HG03060 (cell line): ENCODE measurements around the gene APP.

Experiments
- ATAC-seq: cut with Tn5 transposase; IDR thresholded peaks from one replicate; pipeline ENCODE4 v1.9.1; 2021; ENCODE audit warnings: low read depth, moderate number of reproducible peaks; ENCODE audit not compliant: unreplicated experiment

The APP gene

DNA sequence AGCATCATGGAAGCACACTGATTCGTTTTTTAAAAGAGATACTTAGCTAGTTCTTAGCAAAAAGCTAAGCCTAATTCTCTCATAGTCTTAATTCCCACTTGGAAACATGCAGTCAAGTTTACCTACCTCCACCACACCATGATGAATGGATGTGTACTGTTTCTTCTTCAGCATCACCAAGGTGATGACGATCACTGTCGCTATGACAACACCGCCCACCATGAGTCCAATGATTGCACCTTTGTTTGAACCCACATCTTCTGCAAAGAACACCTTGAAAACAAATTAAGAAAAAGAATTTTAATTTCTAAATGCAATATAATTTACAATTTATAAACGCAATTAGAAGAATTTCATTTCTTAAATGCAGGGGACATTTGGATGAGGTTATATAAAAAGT, 279.0 kb downstream of the APP start:
- ATAC-seq: no peak

DNA sequence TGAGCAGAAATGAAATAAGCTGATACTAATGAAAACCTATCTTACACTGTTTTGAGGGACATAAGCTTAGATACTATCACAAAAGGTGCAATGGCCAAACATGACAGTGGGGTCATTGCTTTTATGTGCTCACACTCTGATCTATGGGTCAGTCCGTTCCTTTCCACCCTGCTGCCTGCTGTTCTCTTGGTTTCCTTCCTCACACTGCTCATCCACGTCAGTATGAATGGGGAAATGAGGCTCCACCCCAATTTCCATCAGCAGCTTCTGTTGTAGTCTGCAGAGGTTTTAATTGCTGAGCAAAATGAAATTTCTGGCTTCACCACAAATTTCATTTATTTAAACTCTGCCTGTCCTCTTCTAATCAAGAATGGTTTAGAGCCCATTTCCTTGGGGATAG, 280.6 kb downstream of the APP start:
- ATAC-seq: no peak

DNA sequence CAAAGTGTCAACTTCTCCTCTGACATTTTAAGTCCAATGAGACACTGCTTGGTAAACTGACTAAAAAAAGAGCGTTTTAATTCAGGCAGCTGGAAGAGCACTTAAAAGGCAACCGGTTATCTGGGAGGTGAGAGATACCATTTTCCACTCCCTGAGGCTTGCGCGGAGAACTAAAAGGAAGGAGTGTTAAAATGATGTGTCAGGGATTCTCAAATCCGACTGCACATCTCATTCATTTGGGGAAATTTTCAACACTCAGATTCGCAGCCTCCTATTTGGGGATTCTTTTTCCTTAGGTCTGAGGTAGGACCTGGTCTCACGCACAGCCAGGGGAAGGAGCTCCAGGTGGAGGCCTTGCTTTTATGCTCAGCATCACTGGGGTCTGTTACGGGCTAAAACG, 281.9 kb downstream of the APP start:
- ATAC-seq: no peak

DNA sequence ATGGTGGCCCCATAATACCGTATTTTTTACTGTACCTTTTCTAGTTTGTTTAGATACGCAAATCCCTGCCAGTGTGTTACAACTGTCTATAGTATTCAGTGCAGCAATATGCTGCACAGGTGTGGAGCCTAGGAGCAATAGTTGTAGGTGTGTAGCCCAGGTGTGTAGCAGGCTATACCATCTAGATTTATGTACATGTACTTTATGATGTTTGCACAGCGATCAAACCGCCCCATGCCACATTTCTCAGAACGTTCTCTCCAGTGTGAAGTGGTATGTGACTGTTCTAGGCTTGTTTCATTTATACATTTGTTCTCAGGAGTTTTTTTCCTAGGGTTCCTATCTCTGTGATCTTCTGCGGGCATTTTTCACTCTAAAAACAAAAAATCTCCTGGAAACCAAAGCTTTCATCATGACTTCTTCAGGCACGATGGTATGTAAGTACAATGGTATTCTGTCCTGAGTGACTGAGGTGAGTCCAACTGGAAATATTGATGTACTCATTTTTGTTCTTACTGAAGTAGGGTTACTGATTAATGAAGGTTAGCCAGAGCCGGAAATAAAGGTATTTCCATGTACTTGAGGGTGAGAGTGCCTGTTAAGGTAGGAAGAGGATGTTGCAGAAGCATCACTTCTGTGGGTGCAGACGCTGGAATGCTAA, 282.8 kb downstream of the APP start:
- ATAC-seq: no peak

DNA sequence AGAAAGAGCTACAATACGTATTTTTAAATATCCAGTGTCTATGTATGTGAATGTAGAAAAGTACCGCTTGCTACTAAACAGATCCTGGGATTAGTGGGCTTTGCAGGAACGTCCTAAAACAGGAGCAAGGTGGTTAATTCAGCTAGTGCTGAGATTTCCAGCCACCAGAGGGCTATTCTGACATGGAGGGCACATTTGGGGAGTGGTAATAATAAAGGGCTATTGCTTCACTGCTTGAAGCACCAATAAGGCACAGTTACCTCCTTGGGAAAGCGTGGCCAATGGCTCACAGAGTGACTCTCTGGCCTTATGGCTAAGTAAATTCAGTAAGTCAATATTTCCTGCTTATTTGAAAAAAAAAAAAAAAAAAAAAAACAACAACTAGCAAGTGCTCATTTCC, 283.4 kb downstream of the APP start:
- no peak for ATAC-seq

DNA sequence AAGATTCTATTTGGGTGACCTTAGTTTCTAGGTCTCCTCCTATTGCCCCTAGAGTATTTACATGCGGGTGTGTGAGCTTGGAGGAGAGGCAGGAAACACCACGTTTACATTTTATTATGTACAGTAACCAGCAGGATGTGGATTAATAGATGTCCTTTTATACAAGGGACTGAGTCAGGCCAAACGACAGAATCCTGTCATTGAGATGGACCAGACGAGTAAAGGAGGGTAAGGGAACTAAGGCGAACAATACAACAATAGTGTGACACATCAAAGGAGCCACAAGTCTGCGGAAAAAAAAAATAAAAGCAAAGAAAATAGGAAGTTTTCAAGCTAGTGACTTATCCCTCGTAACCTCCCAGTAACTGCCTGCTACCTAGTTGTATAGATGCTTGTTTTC, 284.7 kb downstream of the APP start:
- no peak for ATAC-seq

DNA sequence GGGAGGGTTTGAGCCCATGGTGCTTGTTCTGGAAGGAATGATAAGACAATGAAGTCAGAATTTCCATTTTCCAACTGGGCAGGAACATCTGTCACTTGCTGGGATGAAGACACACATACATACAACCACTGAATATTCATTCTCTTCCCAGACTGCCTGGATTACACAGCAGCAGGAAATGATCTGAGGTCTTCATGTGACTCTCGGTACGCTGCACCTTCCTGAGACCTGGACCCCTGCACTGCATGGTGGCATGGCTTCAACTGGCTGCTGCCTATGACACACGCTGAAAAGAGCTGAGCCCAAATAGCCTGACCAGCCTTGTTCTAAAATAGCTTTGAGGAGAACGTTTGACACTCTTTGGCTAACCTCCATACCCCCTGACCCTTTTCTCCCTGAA, 285.2 kb downstream of the APP start:
- no peak for ATAC-seq

DNA sequence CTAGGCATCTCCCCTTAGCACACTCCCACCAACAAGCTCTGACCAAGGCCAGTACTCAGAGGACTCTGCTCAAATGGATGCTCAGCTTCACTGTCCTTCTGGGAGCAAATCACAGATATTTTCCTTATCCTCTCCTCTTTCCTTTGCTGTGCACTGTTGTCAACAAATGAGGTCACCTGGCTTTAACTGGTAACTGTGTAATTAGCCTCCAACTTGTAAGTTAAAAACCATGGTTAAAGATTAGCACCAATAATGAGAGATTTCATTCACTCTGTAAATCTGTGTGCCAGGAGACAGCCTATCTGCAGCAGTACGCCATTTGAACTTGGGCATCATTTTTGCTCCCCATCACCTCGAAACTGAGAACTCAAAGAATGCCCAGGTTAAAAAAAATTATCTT, 286.3 kb downstream of the APP start:
- ATAC-seq: no peak

DNA sequence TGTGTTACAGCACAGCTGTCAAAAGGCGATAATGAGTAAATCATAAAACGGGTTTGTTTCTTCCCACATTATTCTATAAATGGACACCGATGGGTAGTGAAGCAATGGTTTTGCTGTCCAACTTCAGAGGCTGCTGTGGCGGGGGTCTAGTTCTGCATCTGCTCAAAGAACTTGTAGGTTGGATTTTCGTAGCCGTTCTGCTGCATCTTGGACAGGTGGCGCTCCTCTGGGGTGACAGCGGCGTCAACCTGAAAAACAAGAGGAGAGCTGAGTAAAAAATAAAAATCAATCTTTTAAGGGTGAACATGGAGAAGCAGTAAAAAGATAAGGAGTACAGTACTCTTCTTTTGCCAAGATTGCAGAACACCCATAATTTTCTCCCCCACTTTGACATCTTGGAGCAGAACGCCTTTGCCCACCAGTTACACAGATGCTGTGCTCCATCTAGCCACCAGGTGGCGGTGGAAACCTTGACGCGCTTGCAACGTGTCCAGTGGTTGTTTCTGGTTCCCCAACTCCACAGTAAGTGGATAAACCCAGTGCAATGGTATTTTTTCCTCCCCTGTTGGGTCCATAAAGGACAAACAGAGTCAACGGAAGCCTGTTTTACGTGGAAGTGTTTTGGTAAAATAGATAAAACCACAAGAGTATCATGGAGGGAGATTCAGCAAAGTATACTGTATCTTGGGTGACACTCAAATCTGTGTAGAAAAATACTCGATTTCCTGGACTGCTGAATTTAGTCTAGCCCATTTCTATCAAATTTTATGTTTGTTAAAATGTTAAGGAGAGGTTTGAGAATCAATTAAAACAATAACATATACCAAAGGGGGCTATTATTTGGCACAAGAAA, 288.8 kb downstream of the APP start:
- ATAC-seq: peak; percentile 77

DNA sequence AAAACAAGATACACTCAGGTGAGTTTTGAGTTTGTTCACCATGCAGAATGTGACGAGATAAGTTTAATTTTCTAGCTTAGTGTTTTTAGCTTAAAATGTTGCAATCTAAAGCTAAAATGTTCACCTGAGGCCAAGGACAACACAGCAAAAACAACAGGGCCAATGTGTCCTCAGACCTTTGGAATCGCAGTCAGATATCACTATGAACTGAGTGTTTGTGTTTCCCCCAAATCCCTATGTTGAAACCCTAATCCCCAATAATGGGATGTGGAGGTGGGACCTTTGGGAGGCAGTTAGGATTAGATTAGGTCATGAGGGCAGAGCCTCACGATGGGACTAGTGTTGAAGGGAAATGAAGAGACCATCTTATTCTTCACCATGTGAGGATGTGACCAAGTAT, 291.4 kb downstream of the APP start:
- ATAC-seq: no peak

DNA sequence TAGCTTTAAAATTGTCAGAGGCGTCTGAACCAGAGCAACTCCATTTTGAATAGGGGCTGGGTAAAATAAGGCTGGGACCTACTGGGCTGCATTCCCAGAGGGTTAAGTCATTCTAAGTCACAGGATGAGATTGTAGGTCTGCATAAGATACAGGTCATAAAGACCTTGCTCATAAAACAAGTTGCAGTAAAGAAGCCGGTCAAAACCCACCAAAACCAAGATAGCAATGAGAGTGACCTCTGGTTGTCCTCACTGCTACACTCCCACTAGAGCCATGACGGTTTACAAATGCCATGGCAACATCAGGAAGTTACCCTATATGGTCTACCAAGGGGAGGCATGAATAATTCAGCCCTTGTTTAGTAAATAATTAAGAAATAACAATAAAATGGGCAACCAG, 292.2 kb downstream of the APP start:
- no peak for ATAC-seq

DNA sequence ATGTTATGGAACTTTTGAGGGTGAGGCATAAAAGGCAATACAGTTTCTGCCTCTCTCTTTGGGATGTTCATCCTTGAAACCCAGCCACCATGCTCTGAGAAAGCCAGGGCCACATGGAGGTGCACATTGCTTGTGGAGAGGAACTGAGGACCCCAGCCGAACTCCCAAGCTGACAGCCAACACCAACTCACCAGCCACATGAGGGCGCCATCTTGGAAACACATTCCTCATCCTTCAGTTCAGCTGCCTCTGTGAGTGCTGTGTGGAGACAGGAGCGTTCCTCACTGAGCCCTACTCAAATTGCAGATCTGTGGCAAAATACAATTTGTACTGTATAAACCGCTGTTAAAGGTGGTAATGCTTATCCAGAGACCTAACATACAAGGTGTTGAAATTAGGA, 298.3 kb downstream of the APP start:
- no peak for ATAC-seq

DNA sequence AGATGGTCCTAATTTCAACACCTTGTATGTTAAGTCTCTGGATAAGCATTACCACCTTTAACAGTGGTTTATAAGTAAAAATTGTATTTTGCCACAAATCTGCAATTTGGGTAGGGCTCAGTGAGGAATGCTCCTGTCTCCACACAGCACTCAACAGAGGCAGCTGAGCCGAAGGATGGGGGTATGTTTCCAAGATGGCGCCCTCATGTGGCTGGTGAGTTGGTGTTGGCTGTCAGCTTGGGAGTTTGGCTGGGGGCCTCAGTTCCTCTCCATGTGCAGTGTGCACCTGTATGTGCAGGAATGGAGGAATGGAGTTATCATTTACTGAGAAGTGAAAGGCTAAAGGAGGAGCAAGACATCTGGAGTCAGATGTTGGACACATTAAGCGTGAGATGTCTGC, 299.0 kb downstream of the APP start:
- ATAC-seq: no peak

DNA sequence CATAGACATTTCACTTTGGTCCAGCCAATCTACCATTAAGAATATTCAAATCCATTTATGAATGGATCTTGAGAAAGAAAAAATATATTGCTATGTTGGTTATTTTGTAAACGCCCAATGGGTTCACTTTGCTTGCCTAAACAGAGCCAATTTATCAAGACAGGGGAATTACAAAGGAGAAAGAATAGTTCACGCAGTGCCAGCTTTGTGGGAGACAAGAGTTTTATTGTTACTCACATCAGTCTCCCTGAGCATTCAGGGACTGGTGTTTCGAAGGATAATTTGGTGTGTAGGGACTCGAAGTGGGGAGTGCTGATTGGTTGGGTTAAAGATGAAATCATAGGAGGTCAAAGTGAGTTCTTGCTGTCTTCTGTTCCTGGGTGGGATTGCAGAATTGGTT, 300.5 kb downstream of the APP start:
- no peak for ATAC-seq

DNA sequence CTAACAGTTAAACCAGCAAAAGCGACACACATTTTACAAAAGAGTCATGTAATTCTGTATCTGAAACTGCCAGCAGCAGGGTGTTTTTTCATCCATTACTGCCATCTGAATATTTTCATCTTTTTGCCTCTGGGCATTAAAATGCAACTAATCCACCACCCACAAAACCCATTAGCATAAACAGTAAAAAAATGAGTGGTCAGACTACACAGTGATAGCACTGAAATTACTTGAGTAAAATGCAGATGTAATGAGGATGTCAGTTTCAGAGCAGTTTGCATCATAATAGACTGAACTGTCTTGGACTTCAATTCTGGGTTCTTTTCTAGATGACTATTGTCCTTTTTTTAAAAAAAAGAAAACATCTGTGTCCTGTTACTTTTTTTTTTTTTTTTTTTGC, 303.5 kb downstream of the APP start:
- no peak for ATAC-seq

DNA sequence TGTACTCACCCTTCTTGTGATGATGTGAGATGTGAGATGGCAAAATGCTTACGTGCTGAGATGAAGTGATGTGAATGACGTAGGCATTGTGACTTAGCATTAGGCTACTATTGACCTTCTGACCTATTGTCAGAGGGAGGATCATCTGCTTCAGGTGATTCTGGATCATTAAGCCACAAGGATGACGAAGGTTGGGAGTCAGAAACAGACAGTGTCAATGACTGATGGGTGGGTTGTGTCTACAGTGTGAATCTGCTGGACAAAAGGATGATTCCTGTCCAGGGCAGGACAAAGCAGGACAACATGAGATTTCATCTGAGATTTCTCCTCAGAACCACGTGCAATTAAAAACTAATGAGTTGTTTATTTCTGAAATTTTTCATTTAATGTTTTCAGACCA, 306.8 kb downstream of the APP start:
- no peak for ATAC-seq

DNA sequence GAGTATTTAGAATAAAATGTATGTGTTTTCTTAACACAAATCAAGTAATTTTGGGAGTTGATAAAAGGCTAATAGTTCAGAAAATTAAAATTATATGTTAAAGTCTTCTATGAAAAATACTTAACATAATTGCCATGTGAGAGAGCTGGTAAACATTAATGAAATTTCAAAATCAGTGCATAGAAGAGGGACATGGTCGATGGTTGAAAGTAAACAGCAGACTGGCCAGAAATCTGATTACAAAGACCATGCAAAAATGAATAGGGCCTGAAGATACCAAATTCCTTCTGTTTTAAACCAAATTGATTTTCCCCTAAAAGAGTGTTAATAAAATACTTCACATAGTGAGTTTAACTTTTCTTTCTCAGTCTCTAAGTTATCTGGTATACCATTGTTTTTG, 307.5 kb downstream of the APP start:
- ATAC-seq: no peak

DNA sequence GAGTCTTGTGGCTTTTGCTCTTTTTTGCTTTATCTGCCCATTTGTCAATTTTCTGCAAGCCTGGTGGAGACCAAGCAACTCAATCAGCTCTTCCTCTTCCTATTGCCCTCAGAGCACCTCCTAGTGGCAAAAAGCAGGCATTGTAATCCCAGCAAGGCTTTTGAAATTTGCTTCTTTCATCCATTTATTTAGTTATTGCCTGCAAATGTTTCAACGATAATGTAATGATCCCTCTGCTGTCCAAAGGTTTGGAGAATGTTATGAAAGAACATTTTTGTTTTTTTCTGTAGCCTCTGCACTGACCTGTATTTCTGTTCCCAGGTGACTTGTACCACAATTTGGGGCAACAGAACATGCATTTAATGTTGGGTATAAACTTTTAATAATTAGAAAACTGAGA, 308.0 kb downstream of the APP start:
- ATAC-seq: no peak

DNA sequence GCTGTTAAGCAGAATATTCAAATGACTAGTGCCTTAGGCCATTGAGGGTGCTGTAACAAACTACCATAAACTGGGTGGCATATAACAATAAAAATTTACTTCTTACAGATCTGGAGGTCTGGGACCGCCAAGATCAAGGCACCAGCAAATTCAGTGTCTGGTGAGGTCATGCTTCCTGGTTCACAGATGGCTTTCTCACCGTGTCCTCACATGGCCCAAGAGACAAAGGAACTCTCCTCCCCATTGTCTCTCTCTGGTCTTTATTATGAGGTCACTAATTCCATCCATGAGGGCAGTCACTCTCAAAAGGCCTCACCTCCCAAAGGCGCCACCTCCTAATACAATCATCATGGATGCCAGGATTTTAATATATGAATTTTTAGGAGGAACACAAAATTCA, 308.5 kb downstream of the APP start:
- no peak for ATAC-seq

DNA sequence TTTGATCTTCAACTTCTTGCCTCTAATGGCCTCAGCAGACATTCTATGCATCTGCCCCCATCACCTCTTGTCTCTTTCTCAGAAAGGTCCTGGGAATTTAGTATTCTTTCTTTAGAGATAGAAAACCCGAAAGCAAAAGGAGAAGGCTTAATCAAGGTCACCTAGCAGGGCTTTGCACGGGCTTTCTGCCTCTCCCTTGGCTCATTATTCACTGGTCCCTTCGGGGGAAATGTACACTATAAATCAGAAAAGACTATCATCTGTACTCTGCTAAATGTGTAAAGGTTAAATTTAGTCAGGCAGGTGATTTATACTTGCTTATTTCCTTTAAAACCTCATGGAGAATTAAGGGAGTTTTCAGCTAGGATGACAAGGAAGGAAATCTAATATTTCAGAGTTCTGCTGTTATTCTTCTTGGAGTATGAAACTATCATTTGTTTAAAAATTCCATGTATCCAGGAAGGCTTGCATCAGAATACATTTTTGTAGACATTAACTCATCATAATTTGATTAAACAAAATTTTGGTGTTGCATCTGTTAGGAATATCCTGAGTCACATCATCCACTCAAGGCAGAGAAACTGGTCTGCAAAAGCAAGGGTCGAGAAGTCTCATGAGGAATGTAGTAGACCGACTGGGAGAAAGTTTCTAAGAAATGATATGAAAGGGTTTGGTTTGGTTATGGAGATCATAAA, 311.2 kb downstream of the APP start:
- no peak for ATAC-seq

DNA sequence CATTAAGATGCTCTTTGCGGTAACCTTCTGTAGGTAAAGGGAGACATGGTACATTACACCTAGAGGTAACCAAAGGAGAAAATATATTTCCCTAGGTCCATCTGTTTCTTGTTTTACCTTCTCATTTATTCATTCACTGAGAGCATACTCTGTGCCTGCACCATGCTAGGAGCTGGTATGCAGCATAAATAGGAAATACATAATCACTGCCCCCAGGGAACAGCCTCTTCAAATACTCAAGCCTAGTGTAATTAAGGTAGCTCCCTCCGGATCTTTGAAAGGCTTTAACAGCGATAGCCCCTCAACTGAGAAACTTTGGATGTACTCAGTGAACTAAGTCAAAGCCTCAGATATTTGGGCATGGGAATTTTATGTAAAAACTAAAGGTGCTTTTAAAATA, 312.2 kb downstream of the APP start:
- no peak for ATAC-seq
